GM21528 (cell line): Measurements from ENCODE around the gene MYO9A.
"Not testable (repeated sequence)": the region's sequence is repeated elsewhere in the genome, so short reads cannot be mapped to it uniquely, and the experiment has no call there.

ENCODE experiments used
- ATAC-seq: cut with Tn5 transposase; IDR thresholded peaks from one replicate; pipeline ENCODE4 v1.9.1; 2021; ENCODE audit warnings: mild to moderate bottlenecking, moderate library complexity; ENCODE audit not compliant: unreplicated experiment, low FRiP score

MYO9A gene

DNA sequence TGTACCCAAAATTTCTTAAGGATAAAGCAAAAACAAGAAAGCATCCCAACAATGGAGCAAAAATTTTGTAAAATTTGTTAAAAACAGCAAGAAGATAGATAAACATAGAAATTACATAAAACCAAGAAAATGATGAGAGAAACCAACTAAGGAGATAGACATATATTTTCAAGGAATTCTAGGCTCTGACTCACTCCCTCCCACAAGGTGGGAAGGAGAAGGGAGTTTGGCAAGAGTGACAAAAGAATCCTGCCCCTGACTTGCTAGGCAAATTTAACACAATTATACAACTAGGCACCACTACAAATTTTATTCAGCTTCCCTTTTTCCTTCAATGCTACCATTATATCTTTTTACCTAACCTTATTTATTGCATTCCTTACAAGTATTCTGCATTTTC is 70.9 kb downstream of the MYO9A start:
- ATAC-seq: no peak

DNA sequence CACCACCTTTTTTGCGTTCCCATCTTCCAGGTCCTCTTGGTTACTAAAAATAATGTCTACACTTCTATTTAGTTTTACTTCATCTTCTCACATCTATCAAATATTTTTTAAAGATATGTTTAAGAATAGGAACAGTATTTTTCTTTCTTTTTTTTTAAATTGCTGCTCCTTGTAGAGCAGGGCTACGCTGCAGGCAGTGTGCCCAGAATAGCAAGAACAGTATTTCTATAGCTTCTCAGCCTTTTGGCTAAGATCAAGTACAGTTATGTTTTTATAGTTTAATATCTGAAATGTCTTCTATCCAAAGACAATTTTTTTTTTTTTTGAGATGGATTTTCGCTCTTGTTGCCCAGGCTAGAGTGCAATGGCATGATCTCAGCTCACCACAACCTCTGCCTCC is 73.0 kb downstream of the MYO9A start:
- ATAC-seq: no peak

DNA sequence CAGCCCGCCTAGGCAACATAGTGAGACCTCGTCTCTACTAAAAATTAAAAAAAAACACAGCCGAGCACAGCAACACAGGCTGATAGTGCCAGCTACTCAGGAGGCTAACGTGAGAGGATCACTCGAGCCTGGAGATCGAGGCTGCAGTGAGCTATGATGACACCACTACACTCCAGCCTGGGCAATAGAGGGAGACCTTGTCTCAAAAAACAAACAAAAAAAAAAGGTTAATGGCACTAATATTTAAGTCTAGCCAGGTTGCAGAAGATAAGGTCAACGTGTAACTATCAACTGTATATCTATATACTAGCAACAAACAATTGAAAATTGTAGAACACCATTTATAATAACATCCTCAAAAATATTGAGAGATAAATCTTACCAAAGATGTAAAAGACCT is 75.1 kb downstream of the MYO9A start:
- ATAC-seq: no peak

DNA sequence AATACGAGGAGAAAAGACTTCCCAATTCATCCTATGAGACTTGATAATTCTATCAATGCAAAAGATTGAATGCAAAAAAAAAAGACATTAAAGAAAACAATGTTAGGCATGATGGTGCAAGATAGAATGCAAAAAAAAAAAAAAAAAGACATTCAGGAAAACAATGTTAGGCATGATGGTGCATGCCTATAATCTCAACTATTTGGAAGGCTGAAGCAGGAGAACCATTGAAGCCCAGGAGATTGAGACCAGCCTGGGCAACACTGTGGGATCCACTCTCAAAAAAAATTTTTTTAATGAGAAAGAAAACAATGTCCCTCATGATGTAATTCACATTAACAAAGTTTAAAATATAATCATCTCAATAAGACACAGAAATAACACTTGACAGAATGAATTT is 75.9 kb downstream of the MYO9A start:
- no peak for ATAC-seq

DNA sequence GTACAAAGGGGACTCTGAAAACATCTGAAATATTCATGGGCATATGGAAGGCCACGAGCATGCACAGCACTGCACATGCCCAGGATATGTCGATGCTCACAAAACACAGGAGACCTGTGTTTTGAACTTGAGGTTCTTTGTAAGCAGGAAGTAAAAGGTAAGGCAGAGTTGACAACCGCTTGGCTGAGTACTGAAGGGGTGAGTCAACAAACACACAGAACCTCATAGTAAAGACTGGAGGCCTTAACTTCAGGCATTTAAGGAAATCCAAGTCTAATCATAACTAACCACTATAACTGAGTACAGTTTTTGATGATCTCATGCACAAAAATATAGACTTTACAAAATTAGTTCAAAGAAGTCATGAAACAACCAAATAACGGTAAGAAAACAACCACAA is 80.6 kb downstream of the MYO9A start:
- no peak for ATAC-seq

DNA sequence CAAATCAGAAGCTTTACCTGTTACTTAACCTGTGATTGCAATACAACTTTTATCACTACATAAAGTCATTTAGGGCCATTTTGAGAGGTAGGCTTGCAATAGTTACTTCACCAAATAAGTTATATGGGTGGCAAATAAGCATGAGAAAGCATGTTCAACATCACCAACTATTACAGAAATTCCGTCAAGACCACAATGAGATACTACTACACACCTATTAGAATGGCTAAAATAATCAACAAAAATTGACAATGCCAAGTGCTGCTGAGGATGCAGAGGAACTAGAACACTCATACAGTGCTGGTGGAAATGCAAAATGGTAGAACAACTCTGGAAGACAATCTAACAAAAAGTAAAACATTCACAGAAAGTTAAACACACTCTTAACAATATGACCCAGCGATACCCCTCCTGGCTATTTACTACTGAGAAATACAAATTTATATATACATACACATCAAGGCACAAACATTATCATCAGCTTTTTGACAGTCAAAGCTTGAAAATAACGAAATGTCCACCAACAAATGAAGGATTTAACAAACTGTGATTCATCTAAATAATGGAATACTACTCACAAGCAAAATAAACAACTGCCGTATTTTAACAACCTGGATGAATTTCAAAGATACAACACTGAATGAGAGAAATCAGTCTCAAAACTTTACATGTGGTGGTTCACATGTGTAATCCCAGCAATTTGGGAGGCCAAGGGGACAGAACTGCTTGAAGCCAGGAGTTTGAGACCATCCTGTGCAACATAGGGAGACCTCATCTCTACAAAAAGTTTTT is 82.9 kb downstream of the MYO9A start:
- ATAC-seq: no peak

DNA sequence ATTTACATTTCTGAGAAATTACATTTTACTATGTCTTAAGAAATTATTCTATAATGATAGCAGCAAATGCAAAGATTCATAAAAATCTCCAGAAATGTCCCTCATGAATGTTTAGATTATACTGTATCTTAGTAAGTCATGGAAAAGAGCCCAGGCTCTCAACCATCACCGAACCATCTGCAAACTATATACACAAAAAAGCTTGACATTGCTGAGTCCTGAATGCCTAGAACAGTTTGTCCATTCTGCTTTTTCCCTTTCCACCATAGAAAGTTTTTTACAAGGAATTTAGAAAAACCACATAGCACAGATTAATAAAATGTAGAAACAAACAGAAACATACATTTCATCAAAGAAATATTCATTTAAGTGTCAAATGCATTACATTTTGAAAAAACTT is 83.6 kb downstream of the MYO9A start:
- ATAC-seq: no peak

DNA sequence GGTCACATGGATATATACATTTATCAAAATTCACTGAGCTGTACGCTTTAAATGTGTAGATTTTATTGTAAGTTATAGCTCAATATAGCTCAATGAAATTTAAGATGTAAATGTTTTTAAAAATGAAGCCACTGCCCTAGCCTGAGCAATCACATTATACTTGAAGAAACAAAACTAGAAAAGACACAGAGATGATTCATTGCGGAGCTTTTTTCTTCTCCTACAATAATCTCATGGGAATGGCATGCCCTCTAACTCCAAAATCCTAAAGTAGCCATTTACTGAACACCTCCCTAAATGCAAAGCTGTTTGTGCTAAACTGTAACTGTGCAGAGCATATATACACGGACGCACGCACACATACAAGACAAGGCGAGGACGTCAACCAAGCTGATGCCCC is 84.2 kb downstream of the MYO9A start:
- no peak for ATAC-seq

DNA sequence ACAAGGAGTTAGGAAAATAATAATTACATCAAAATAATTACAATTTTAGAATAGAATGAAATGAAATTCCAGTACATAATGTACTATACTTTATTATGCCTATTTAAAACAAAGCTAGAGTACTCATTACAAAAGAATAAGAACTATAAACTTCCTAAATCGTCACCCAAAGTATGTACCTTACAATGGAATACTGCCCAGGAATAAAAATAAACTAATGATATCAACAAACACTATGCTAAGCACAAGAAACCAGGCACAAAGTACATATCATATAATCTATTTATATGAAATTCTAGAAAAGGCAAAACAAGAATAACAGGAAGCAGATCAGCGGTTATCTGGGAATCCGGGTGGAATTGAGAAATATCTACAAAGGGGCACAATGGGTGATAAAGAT is 84.7 kb downstream of the MYO9A start:
- no peak for ATAC-seq

DNA sequence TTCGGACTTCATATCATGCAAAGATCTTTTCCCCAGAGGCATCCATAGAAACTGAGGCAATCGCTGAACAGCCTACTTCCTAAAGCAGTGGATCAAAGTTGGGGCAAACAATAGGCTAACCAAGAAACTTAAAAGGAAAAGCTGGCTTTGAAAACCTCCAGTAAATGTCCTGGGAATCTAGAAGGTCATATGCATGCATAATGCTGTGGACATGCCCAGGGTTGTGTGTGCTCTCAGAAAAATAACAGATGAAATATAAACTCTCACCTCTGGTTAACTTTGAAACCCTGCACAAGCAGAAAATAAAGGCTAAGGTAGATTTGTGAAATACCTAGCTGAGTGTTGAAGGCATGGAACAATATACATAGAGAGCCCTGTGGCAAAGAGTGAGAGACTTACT is 96.3 kb downstream of the MYO9A start:
- no peak for ATAC-seq

DNA sequence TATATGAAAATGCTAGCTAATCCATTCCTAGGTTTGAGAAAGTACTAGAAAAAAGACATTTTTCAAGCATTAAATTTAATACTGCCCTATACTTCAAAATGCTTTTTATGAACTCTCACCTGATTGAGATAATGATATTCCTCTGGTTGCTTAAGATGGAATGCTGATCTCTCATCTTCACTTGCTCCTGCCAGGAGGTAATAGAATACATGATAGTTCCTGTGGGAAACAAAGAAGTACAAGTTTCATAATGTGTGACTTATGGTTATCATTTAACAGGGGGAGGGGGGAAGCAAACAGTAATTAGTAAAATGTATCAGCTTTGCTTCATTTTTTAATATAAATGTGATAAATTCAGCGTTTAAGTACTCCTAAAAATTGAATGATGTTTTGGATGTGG is 97.2 kb downstream of the MYO9A start:
- ATAC-seq: no peak

DNA sequence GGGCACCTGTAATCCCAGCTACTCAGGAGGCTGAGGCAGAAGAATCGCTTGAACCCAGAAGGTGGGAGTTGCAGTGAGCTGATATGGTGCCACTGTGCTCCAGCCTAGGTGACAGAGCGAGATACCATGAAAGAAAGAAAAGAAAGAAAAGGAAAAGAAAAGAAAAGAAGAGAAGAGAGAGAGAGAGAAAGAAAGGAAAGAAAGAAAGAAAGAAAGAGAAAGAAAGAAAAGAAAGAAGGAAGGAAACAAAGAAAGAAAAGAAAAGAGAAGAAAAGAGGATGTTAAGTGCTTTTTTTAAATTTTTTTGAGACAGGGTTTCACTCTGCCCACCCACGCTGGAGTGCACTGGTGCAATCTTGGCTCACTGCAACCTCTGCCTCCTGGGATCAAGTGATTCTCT is 103.4 kb downstream of the MYO9A start:
- not testable (repeated sequence) for ATAC-seq

DNA sequence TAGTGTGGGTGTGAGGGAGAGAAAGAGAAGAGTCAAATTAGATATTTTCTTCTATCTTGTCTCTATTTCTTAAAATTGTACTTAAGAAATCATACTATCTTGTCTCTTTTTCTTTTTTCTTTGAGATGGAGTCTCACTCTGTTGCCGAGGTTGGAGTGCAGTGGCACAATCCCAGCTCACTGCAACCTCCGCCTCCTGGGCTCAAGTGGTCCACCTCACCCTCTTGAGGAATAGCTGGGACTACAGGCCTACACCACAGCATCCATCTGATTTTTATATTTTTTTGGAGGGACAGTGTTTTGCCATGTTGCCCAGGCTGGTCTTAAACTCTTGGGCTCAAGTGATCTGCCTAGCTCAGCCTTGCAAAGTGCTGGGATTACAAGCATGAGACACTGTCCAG is 104.2 kb downstream of the MYO9A start:
- no peak for ATAC-seq

DNA sequence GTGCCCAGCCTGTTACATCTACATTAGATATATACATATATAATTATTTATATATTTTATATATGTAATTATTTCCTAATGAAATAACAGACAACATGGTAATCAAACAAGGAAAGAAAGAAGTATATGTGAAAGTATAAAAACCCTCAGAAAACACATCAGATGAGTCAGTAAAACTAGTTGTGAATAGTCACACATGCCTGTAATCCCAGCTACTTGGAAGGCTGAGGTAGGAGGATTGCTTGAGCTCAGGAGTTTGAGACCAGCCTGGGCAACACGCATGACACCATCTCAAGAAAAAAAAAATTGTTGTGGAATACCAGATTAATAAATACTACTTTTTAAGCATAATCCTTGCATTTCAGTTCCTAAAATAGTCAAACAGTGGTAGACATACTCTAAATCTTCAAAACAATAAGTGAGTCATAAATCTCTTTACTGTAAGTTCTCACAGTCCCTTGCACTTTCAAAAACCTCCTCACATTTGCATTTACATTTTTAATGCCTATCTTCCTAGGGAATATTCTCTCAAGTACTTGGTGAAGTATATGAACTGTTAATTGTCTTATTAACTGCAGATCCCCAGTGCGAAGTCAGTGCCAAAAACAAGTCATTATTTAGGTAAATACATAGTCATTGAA is 106.5 kb downstream of the MYO9A start:
- no peak for ATAC-seq

DNA sequence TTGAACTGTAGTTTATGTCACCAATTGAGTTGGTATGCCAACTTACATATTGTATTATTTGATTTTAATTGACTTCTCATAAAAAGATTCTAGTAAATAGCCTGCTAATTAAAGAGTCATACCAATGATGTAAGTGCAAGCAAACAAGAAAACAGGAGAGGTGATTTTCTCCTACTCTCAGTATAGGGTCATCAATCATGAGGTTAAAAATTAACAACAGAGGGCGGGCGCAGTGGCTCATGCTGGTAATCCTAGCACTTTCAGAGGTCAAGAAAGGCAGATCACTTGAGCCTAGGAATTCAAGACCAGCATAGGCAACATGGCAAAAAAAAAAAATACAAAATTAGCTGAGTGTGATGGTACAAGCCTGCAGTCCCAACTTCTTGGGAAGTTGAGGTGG is 108.7 kb downstream of the MYO9A start:
- no peak for ATAC-seq

DNA sequence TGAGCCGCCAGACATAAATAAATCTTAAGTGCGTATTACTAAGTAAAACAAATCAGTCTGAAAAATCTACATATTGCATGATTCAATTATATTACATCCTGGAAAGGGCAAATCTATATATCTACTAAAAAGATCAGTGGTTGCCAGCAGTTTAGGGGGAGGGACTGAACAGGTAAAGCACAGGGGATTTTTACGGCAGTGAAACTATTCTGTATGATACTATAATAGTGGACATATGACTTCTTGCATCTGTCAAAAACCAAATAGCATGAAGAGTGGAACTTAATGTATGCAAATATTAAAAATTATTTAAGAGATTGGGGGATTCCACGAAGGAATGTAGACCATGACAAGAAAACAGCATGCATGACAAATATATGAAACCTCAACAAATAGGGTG is 111.6 kb downstream of the MYO9A start:
- ATAC-seq: no peak

DNA sequence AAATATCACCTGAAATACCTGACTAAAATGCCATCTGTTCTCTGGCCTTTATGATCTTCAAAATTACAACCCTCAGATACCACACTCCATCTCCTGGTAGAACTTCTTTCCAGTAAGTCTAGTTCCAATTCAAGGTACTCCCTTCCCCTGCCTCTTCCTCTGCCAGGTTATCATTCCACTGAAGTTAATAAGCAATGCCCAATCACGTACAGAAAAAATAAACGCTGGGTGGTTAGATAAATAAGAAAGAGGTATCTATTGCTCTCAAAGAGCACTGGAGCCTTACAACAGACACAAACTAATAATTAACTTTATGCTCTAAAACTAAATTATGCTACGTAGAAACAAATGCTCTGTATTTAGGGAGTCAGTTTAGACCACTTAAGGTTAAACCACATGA is 112.5 kb downstream of the MYO9A start:
- ATAC-seq: no peak

DNA sequence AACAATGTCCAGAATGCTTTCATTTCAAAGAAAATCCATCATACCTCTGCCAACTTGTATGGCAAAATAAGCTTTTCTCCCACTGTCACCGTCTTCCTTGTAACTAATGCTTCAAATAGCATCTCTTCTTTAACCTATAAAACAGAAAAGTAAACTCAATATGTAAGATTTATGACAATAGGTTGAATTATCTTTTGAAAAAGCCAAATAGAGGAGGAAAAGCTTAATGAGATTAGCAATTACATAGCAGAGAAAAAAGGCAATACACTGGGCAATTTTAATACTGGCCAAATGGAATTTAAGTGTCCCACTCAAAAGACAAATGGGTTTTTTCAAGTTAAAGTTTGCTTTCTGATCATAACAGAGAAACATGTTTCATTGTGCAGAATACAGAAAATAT is 118.1 kb downstream of the MYO9A start:
- no peak for ATAC-seq

DNA sequence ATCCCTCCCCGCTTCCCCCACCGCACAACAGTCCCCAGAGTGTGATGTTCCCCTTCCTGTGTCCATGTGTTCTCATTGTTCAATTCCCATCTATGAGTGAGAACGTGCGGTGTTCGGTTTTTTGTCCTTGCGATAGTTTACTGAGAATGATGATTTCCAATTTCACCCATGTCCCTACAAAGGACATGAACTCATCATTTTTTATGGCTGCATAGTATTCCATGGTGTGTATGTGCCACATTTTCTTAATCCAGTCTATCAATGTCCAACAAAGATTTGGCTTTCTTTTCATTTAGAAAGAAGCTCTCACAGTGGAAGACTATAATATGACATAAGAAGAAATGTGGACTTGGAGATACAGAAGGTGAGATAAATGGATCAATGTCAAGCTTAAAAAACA is 119.2 kb downstream of the MYO9A start:
- not testable (repeated sequence) for ATAC-seq

DNA sequence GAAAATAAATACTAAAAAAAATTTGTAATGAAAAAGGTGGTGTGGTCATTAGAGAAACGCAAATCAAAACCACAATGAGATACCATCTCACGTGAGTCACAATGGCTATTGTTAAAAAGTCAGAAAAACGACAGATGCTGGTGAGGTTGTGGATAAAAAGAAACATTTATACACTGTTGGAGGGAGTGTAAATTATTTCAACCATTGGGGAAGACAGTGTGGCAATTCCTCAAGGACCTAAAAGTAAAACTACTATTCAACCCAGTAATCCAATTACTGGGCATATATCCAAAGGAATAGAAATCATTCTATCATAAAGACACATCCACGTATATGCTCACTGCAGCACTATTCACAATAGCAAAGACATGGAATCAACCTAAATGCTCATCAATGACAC is 120.3 kb downstream of the MYO9A start:
- no peak for ATAC-seq

DNA sequence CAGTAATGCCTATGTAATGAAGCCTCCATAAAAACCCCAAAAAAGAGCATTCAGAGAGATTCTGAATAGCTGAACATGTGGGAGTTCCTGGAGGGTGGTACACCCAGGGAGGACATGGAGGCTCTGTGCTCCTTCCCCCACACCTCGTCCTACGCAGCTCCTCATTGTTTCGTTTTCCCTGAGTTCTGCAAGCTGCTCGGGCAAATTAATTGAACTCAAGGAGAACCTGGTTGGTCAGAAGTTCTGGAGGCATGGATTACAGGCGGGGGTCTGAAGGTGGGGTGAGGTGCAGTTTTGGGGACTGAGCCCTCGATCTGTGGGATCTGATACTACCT is 142.2 kb downstream of the MYO9A start:
- ATAC-seq: no peak

DNA sequence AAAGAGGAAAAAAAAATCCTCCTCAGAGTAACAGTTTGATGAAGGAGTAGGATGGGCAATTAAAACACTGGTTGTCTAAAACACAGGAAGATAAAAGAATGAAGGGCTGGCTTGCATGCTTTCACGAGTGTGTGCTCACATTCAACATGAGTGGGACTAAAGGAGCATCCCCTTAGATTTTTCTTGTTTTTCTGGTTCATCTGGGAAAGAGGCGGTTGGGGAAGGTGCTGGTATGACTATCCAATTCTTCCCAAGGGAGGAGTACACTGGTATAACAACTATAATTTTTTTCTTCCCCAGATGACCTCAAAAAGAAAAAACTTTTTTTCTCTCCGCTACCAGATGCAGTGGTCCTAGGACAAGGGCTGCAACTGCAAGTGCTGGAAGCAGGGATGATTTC is 143.7 kb downstream of the MYO9A start:
- ATAC-seq: no peak

DNA sequence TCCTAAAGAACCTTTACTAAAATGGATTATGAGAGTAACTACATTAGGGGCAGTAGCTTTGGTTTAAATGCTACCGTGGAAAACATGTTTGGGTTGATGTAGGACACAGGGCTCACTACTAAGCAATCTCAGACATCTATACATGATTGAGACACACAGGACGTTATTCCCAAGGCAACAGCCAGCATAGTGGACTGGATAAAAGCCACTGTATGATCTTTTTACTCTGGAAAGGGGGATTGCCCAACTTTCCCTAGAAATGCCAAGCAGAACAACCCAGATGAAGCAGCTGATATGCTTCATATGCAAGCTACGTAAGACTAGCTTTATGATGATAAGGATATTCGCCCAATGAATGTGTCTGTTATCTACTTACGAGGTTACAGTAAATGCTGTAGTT is 144.6 kb downstream of the MYO9A start:
- ATAC-seq: no peak
